Measurements from ENCODE around the gene GPRC6A.

GPRC6A gene

DNA sequence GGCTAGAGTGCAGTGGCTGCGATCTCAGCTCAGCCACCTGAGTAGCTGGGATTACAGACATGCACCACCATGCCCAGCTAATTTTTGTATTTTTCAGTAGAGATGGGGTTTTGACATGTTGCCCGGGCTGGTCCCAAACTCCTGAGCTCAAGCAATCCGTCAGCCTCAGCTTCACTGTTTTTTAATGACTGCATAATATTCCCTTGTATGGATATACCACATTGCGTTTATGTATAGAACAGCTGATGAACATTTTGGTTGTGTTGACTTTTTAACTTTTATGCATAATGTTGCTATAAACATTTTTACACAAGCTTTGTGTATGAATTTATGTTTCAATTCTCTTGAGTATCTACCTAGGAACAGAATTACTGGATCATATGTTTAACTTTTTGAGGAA is 43.9 kb upstream of the GPRC6A start:
- Histone ChIP-seq H4K20me1 (ENCODE audit: insufficient read depth) (no peaks in the 10 kb centered on the region), H3K27me3 (ENCODE audit: insufficient read depth, low read depth) (no peaks in the 10 kb centered on the region), H3K36me3 (ENCODE audit: insufficient read depth) (no peaks in the 10 kb centered on the region), H3K4me1 (ENCODE audit: low read depth, poor library complexity, severe bottlenecking) (no peaks in the 10 kb centered on the region), H3K4me3 (IDR thresholded peaks at IDR 0.05; ENCODE audit: insufficient read depth, low read depth, low read length) (no peak overlapping the region), H3K79me2 (ENCODE audit: insufficient read depth, low read depth) (no peaks in the 10 kb centered on the region), H3K9ac (no peak overlapping the region), H3K27ac (no peak overlapping the region), H2AFZ (ENCODE audit: low read depth) (no peak overlapping the region), H3K4me2 (no peak overlapping the region)
- TF ChIP-seq, protein P1, sequence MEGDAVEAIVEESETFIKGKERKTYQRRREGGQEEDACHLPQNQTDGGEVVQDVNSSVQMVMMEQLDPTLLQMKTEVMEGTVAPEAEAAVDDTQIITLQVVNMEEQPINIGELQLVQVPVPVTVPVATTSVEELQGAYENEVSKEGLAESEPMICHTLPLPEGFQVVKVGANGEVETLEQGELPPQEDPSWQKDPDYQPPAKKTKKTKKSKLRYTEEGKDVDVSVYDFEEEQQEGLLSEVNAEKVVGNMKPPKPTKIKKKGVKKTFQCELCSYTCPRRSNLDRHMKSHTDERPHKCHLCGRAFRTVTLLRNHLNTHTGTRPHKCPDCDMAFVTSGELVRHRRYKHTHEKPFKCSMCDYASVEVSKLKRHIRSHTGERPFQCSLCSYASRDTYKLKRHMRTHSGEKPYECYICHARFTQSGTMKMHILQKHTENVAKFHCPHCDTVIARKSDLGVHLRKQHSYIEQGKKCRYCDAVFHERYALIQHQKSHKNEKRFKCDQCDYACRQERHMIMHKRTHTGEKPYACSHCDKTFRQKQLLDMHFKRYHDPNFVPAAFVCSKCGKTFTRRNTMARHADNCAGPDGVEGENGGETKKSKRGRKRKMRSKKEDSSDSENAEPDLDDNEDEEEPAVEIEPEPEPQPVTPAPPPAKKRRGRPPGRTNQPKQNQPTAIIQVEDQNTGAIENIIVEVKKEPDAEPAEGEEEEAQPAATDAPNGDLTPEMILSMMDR (conservative IDR thresholded peaks at IDR 0.05; ENCODE audit: low read depth, low read length): no peak

DNA sequence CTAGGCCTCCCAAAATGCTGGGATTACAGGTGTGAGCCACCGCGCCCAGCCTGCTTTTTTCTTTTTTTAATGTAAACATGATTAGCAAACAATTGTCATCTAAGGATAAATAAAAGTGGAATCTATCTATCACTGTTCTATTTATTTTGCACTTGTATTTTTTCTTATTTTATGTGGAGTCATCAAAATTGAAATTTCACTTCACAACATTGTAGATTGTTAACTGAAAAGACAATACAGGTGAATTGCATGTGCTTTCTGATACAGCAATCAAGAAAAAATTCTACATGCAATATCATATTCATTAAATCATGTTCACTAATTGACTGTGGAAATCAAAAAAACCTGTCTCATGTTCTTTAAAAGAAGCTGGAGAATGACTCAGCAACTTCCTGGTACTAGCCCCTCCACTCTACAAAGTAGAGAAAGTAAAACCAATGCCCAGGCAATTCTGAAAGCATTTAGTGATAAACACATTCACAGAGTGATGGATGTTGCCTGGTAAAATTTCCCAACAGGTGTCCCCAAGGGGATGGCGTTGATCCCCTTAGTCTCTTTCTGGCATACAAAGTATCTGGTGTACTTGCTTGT is 37.5 kb upstream of the GPRC6A start:
- H3K27ac ChIP-seq: peak overlapping the region; percentile 39; the same call in 1 of the 2 replicates
- H3K4me3 ChIP-seq (IDR thresholded peaks at IDR 0.05; ENCODE audit: insufficient read depth, low read depth, low read length): no peak overlapping the region
- H3K4me2 ChIP-seq: no peak overlapping the region
- no peaks in the 10 kb centered on the region for H3K36me3 ChIP-seq (ENCODE audit: insufficient read depth)
- no peaks in the 10 kb centered on the region for H3K79me2 ChIP-seq (ENCODE audit: insufficient read depth, low read depth)
- H2AFZ ChIP-seq (ENCODE audit: low read depth): peak overlapping the region; percentile 30; the same call in 1 of the 2 replicates
- TF ChIP-seq, protein P1 (conservative IDR thresholded peaks at IDR 0.05; ENCODE audit: low read depth, low read length): no peak
- no peak overlapping the region for H3K9ac ChIP-seq
- no peaks in the 10 kb centered on the region for H4K20me1 ChIP-seq (ENCODE audit: insufficient read depth)
- H3K4me1 ChIP-seq (ENCODE audit: low read depth, poor library complexity, severe bottlenecking): peaks cover 9% of the 10 kb centered on the region
- no peaks in the 10 kb centered on the region for H3K27me3 ChIP-seq (ENCODE audit: insufficient read depth, low read depth)

DNA sequence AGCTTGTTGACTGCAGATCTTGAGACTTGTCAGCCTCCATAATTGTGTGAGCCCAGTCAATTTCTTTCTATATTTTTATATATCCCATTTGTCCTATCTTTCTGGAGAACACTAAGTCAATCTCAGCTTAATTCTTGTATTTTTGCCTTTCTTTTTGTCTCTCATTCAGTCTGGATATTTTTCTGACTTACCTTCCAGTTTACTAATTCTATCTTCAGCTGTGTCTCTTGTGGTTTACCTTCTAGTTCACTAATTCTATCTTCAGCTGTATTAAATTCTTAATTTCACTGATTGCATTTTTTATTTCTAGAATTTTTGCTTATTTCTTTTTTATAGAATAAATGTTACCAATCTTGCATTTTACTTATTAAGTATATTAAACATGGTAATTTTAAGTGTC is 30.4 kb upstream of the GPRC6A start:
- Histone ChIP-seq H3K27me3 (ENCODE audit: insufficient read depth, low read depth) (no peaks in the 10 kb centered on the region), H3K27ac (no peak overlapping the region), H3K79me2 (ENCODE audit: insufficient read depth, low read depth) (no peaks in the 10 kb centered on the region), H3K4me2 (no peak overlapping the region), H3K4me1 (ENCODE audit: low read depth, poor library complexity, severe bottlenecking) (no peaks in the 10 kb centered on the region), H2AFZ (ENCODE audit: low read depth) (no peak overlapping the region), H3K4me3 (IDR thresholded peaks at IDR 0.05; ENCODE audit: insufficient read depth, low read depth, low read length) (no peak overlapping the region), H3K9ac (no peak overlapping the region), H4K20me1 (ENCODE audit: insufficient read depth) (no peaks in the 10 kb centered on the region), H3K36me3 (ENCODE audit: insufficient read depth) (no peaks in the 10 kb centered on the region)
- TF ChIP-seq, protein P1 (conservative IDR thresholded peaks at IDR 0.05; ENCODE audit: low read depth, low read length): no peak

DNA sequence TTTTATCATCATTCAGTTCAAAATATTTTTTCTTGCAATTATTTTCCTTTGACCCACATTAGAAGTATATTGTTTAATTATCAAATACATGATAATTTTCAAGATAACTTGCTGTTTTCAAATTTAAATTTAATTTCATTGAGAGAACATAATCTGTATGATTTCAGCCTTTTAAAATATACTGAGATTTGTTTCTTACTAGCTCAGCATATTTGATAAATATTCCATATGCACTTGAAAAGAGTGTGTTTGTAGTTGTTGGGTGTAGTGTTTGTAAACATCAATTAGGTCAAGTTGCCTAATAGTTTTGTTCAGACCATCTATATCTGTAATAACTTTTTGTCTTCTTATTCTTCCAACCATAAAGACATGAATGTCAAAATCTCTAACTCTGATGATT is 29.2 kb upstream of the GPRC6A start:
- Histone ChIP-seq H3K27me3 (ENCODE audit: insufficient read depth, low read depth) (no peaks in the 10 kb centered on the region), H3K9ac (no peak overlapping the region), H3K36me3 (ENCODE audit: insufficient read depth) (no peaks in the 10 kb centered on the region), H2AFZ (ENCODE audit: low read depth) (no peak overlapping the region), H3K79me2 (ENCODE audit: insufficient read depth, low read depth) (no peaks in the 10 kb centered on the region), H4K20me1 (ENCODE audit: insufficient read depth) (no peaks in the 10 kb centered on the region), H3K27ac (no peak overlapping the region), H3K4me2 (no peak overlapping the region), H3K4me1 (ENCODE audit: low read depth, poor library complexity, severe bottlenecking) (no peaks in the 10 kb centered on the region), H3K4me3 (IDR thresholded peaks at IDR 0.05; ENCODE audit: insufficient read depth, low read depth, low read length) (no peak overlapping the region)
- TF ChIP-seq, protein P1 (conservative IDR thresholded peaks at IDR 0.05; ENCODE audit: low read depth, low read length): no peak

Measured in KMS-11 (cell line).